B cell (primary cell): ENCODE results near the gene AASS. TPM values are rescaled to one million over a fixed set of nuclear protein-coding genes. Genes with fewer than 3 reads are reported as not detected.
"Not testable (repeated sequence)": the region's sequence is repeated elsewhere in the genome, so short reads cannot be mapped to it uniquely, and the experiment has no call there.

Experiments used
- ATAC-seq: fragments of 200-7000 bp; cut with Tn5 transposase; one replicate; pipeline ENCODE4 v1.10.0; 2021; ENCODE audit warnings: low read depth, mild to moderate bottlenecking, moderate number of reproducible peaks, moderate library complexity
- CTCF ChIA-PET: fragments of 350-600 bp; sonication (Branson Sonifier 250); formaldehyde crosslinking; loops from one replicate; lab custom pipeline; 2021; ENCODE audit warnings: antibody characterized with exemption, inconsistent platforms; lab: Charles Lee
- POLR2A ChIA-PET: fragments of 350-600 bp; sonication (Branson Sonifier 250); formaldehyde crosslinking; loops from one replicate; lab custom pipeline; 2021; ENCODE audit warnings: antibody characterized with exemption; lab: Charles Lee
- DNase-seq: peaks from one replicate; pipeline ENCODE4 v3.0.0; 2013
- H2AFZ ChIP-seq: 2 replicates; pipeline ENCODE4 v1.6.1; 2012; ENCODE audit warnings: mild to moderate bottlenecking, low read depth, low read length; ENCODE audit not compliant: insufficient read depth, poor library complexity, severe bottlenecking
- H3K27ac ChIP-seq, 2 donors: 1 replicate in 1 of 2; 2 replicates in 1 of 2; pipeline ENCODE4 v1.5.1; 2012 to 2013; ENCODE audit warnings: low read length in 2 of 2, mild to moderate bottlenecking in 2 of 2, moderate library complexity in 1 of 2
- H3K27me3 ChIP-seq, 4 experiments: fragments of 200-600 bp in 1 of 4; sonication (generic) in 1 of 4; replicated peaks in 1 of 4; 1 replicate in 2 of 4; 2 replicates in 2 of 4; pipeline versions ENCODE4 v1.6.1 to v1.7.0; 2013 to 2016; ENCODE audit warnings: low read length in 3 of 4, mild to moderate bottlenecking in 2 of 4, mixed read lengths in 1 of 4, moderate library complexity in 1 of 4; ENCODE audit not compliant: insufficient read depth in 4 of 4, control insufficient read depth in 3 of 4; ENCODE audit errors: control extremely low read depth in 1 of 4
- H3K36me3 ChIP-seq, 2 experiments: replicated peaks in 1 of 2; 1 replicate in 1 of 2; 2 replicates in 1 of 2; pipeline versions ENCODE4 v1.6.1 to v1.7.1; 2013; ENCODE audit warnings: low read length in 1 of 2; ENCODE audit not compliant: insufficient read depth in 2 of 2, control insufficient read depth in 1 of 2; ENCODE audit errors: control extremely low read depth in 1 of 2, extremely low read depth in 1 of 2
- H3K4me1 ChIP-seq, 2 donors: fragments of 200-600 bp in 1 of 2; sonication (generic) in 1 of 2; 1 replicate in 1 of 2; 2 replicates in 1 of 2; pipeline versions ENCODE4 v1.5.1 to v1.6.1; 2013 to 2017; ENCODE audit warnings: low read length in 2 of 2; ENCODE audit not compliant: control insufficient read depth in 2 of 2, insufficient read depth in 2 of 2
- H3K4me2 ChIP-seq: replicated peaks from 2 replicates; pipeline ENCODE3; 2012; ENCODE audit warnings: mild to moderate bottlenecking, low read depth, low read length; ENCODE audit not compliant: poor library complexity, severe bottlenecking
- H3K4me3 ChIP-seq, 5 experiments: fragments of 200-600 bp in 1 of 5; sonication (generic) in 1 of 5; 1 replicate in 3 of 5; 2 replicates in 2 of 5; pipeline versions ENCODE4 v1.5.1 to v1.7.0; 2011 to 2016; ENCODE audit warnings: low read length in 4 of 5, mild to moderate bottlenecking in 4 of 5, low read depth in 2 of 5, control low read depth in 1 of 5, moderate library complexity in 1 of 5; ENCODE audit not compliant: insufficient read depth in 1 of 5; ENCODE audit errors: control extremely low read depth in 1 of 5, extremely low read depth in 1 of 5
- H3K79me2 ChIP-seq: fragments of 200-600 bp; sonication (generic); one replicate; pipeline ENCODE4 v1.6.0; 2016; ENCODE audit warnings: low read length; ENCODE audit not compliant: control insufficient read depth, insufficient read depth
- H3K9ac ChIP-seq: fragments of 200-600 bp; sonication (generic); 2 replicates; pipeline ENCODE4 v1.6.1; 2017; ENCODE audit warnings: mild to moderate bottlenecking, low read length, moderate library complexity
- H3K9me3 ChIP-seq, 3 donors: one replicate each; pipeline versions ENCODE4 v1.6.1 to v1.7.1; 2013; ENCODE audit warnings: low read length in 2 of 3; ENCODE audit not compliant: control insufficient read depth in 2 of 3, insufficient read depth in 1 of 3; ENCODE audit errors: control extremely low read depth in 1 of 3
- H4K20me1 ChIP-seq: 2 replicates; pipeline ENCODE4 v1.6.0; 2012; ENCODE audit warnings: mild to moderate bottlenecking, low read length; ENCODE audit not compliant: insufficient read depth, control insufficient read depth, poor library complexity, severe bottlenecking
- H3K27ac Mint-ChIP-seq: one replicate; pipeline ENCODE4 v1.8.0; 2021; ENCODE audit warnings: mixed read lengths
- H3K27me3 Mint-ChIP-seq: one replicate; pipeline ENCODE4 v1.8.0; 2021; ENCODE audit warnings: mixed read lengths
- H3K4me1 Mint-ChIP-seq: one replicate; pipeline ENCODE4 v1.8.0; 2021; ENCODE audit warnings: mixed read lengths
- H3K4me3 Mint-ChIP-seq: one replicate; pipeline ENCODE4 v1.8.0; 2021; ENCODE audit warnings: mixed read lengths
- H3K9me3 Mint-ChIP-seq: one replicate; pipeline ENCODE4 v1.8.0; 2022; ENCODE audit warnings: mixed read lengths; ENCODE audit not compliant: insufficient read depth
- CTCF ChIP-seq: fragments of 200-600 bp; IDR thresholded peaks from one replicate; pipeline ENCODE4 v1.8.0; 2022; ENCODE audit warnings: antibody characterized with exemption, mild to moderate bottlenecking
- EZH2 ChIP-seq: IDR thresholded peaks from 2 replicates; pipeline ENCODE4 v1.6.1; 2012; ENCODE audit warnings: borderline replicate concordance, low read depth, mild to moderate bottlenecking, moderate library complexity, low read length; ENCODE audit not compliant: insufficient read depth, poor library complexity, severe bottlenecking
- WGBS: methylation state at CpG from one replicate; pipeline ENCODE4 v1.1.5; 2013; ENCODE audit warnings: missing lambda C conversion rate; ENCODE audit not compliant: insufficient coverage; 5-methylcytosine and 5-hydroxymethylcytosine counted together
- intact Hi-C: fragments of 100-400 bp; cut with micrococcal nuclease; formaldehyde crosslinking; loops from one replicate; pipeline ENCODE4 v1.10.0; 2022
- polyA plus RNA-seq: library from polyadenylated mRNA; depleted of rRNA; stranded (reverse); fragments of >200 nt; gene quantifications from 2 replicates; pipeline ENCODE4 v1.2.3, GENCODE V29; 2012
- total RNA-seq, 2 donors: library from RNA; stranded (reverse); fragments of 120-200 nt in 1 of 2; gene quantifications; 1 replicate in 1 of 2; 2 replicates in 1 of 2; pipeline versions ENCODE4 v1.2.3 to v1.2.4, GENCODE V29; 2013 to 2022

AASS gene
- total and polyA plus RNA-seq, 2 donors (not counting 1 experiment from before 2014, with no cell fraction given) = 2.1 to 10.6 TPM

GRCh38 chr7:122135275-122135674 is 8.8 kb downstream of the AASS start:
- H3K27me3 Mint-ChIP-seq = peaks cover 7% of the 10 kb centered on the region
- H3K9me3 ChIP-seq = no peaks in the 10 kb centered on the region
- no CpG with 5 or more reads among the region's 4 CpGs for WGBS
- no peak overlapping the region for H3K9ac ChIP-seq
- intact Hi-C loops = no loop called here
- no peak overlapping the region for H3K27ac ChIP-seq
- H4K20me1 ChIP-seq = no peaks in the 10 kb centered on the region
- no peaks in the 10 kb centered on the region for H3K36me3 ChIP-seq
- no peak overlapping the region for H2AFZ ChIP-seq
- POLR2A ChIA-PET = no interaction called here
- H3K27ac Mint-ChIP-seq = no peak overlapping the region
- peaks cover 7 to 15% of the 10 kb centered on the region in 2 donors for H3K4me1 ChIP-seq
- no peak overlapping the region for H3K4me2 ChIP-seq
- peaks cover 15% of the 10 kb centered on the region for H3K4me1 Mint-ChIP-seq
- no peak overlapping the region for H3K4me3 Mint-ChIP-seq
- H3K27me3 ChIP-seq = no peaks in the 10 kb centered on the region
- no peaks in the 10 kb centered on the region for H3K79me2 ChIP-seq
- CTCF ChIA-PET = no interaction called here
- H3K9me3 Mint-ChIP-seq = no peaks in the 10 kb centered on the region
- no peak for ATAC-seq
- H3K4me3 ChIP-seq = no peak overlapping the region
- DNase-seq = no peak
- TF ChIP-seq CTCF = no peak
- no peak for TF ChIP-seq EZH2

- no CpG with 5 or more reads among the region's 3 CpGs for WGBS
- CTCF ChIA-PET, H3K4me3 ChIP-seq: not testable (repeated sequence)
Measured at GRCh38 chr7:122134793-122135192, 9.3 kb downstream of the AASS start.

More at GRCh38 chr7:122134793-122135192, 9.3 kb downstream of the AASS start:
- H3K27ac ChIP-seq, H3K9me3 Mint-ChIP-seq, H4K20me1 ChIP-seq, H3K27me3 ChIP-seq, ATAC-seq, POLR2A ChIA-PET, H3K9ac ChIP-seq, H3K4me2 ChIP-seq, H3K9me3 ChIP-seq, H3K27me3 Mint-ChIP-seq, H3K36me3 ChIP-seq, H3K27ac Mint-ChIP-seq, H2AFZ ChIP-seq, H3K4me3 Mint-ChIP-seq, DNase-seq, H3K79me2 ChIP-seq, intact Hi-C loops: not testable (repeated sequence)
- H3K4me1 Mint-ChIP-seq = peaks cover 15% of the 10 kb centered on the region
- peaks cover 7 to 15% of the 10 kb centered on the region in 2 donors for H3K4me1 ChIP-seq
